K562 (cell line): ENCODE results near the gene GATA5. TPM values are rescaled to one million over a fixed set of nuclear protein-coding genes. Genes with fewer than 3 reads are reported as not detected.
A peak's percentile ranks its signal among the peaks of the same experiment; 100 is the strongest.

Experiments
- ATAC-seq: fragments of 200-7000 bp; cut with Tn5 transposase; 3 replicates; pipeline ENCODE4 v1.9.1; 2020; ENCODE audit warnings: moderate library complexity
- BruUV-seq: library from RNA; stranded (reverse); fragments of 400-500 nt; replicated peaks from 2 replicates; lab custom pipeline; 2021; lab: Mats Ljungman, UMichigan
- CTCF ChIA-PET: fragments of 300-600 bp; formaldehyde crosslinking; extraction: SDS; loops from one replicate; lab custom pipeline; 2021; ENCODE audit warnings: low intra/inter-chr PET ratio; lab: Yijun Ruan, JAX
- POLR2A ChIA-PET: fragments of 300-600, 350-650 bp; sonication (Branson Sonifier 250); formaldehyde crosslinking; extraction: SDS; loops from one replicate; lab custom pipeline; 2021; ENCODE audit warnings: antibody characterized with exemption, inconsistent platforms; lab: Yijun Ruan, JAX
- DNase-seq, 4 experiments: peaks; one replicate each; pipeline versions ENCODE4 v3.0.0 to v3.0.0-alpha.2; 2011 to 2018; ENCODE audit warnings: low spot score in 3 of 4, mixed read lengths in 3 of 4; ENCODE audit errors: extremely low read depth in 1 of 4
- FAIRE-seq: peaks from 2 replicates; lab custom pipeline; 2011; peaks lifted over from hg19 to GRCh38; lab: Jason Lieb, UNC
- H2AFZ ChIP-seq: 2 replicates; pipeline ENCODE4 v1.6.0; 2011; ENCODE audit warnings: low read depth, low read length, control low read depth, inconsistent platforms
- H3K27ac ChIP-seq: fragments of 200-600 bp; 3 replicates; pipeline ENCODE4 v1.8.0; 2011; ENCODE audit warnings: low read depth, mild to moderate bottlenecking, control low read depth, inconsistent platforms, low read length, moderate library complexity, mixed read lengths; ENCODE audit errors: extremely low read depth
- H3K27me3 ChIP-seq, 2 experiments: fragments of 300-600 bp in 1 of 2; 2 replicates in 1 of 2; 3 replicates in 1 of 2; pipeline versions ENCODE4 v1.6.0 to v1.8.0; 2011; ENCODE audit warnings: inconsistent platforms in 2 of 2, low read length in 2 of 2, mild to moderate bottlenecking in 1 of 2, mixed read lengths in 1 of 2, moderate library complexity in 1 of 2; ENCODE audit not compliant: control insufficient read depth in 2 of 2, insufficient read depth in 2 of 2
- H3K36me3 ChIP-seq: fragments of 300-600 bp; 3 replicates; pipeline ENCODE4 v1.8.0; 2011; ENCODE audit warnings: mild to moderate bottlenecking, low read length, inconsistent platforms; ENCODE audit not compliant: control insufficient read depth, insufficient read depth
- H3K4me1 ChIP-seq, 2 experiments: fragments of 200-600 bp in 1 of 2; replicated peaks in 1 of 2; 2 replicates in 1 of 2; 3 replicates in 1 of 2; pipeline versions ENCODE4 v1.5.1 to v1.8.0; 2011; ENCODE audit warnings: inconsistent platforms in 2 of 2, low read length in 2 of 2, mild to moderate bottlenecking in 1 of 2, mixed read lengths in 1 of 2, moderate library complexity in 1 of 2; ENCODE audit not compliant: control insufficient read depth in 2 of 2, insufficient read depth in 2 of 2
- H3K4me2 ChIP-seq: 2 replicates; pipeline ENCODE4 v1.6.1; 2011; ENCODE audit warnings: low read length, control low read depth, inconsistent platforms, mixed read lengths; ENCODE audit not compliant: insufficient read depth
- H3K4me3 ChIP-seq: fragments of 200-600 bp; sonication (generic), shearing (Covaris generic); 2 replicates; pipeline ENCODE4 v1.5.1; 2016; ENCODE audit warnings: control low read depth, inconsistent platforms
- H3K79me2 ChIP-seq: fragments of 200-600 bp; 3 replicates; pipeline ENCODE4 v1.8.0; 2011; ENCODE audit warnings: low read length, inconsistent platforms; ENCODE audit not compliant: control insufficient read depth, insufficient read depth
- H3K9ac ChIP-seq, 2 experiments: 2 replicates each; pipeline versions ENCODE4 v1.6.0 to v1.6.1; 2011; ENCODE audit warnings: low read depth in 2 of 2, low read length in 2 of 2, control low read depth in 1 of 2, inconsistent platforms in 1 of 2, mild to moderate bottlenecking in 1 of 2, mixed read lengths in 1 of 2; ENCODE audit not compliant: insufficient read depth in 1 of 2
- H3K9me1 ChIP-seq: one replicate; pipeline ENCODE4 v1.6.0; 2011; ENCODE audit warnings: inconsistent platforms, mild to moderate bottlenecking, low read length, moderate library complexity; ENCODE audit not compliant: control insufficient read depth, insufficient read depth
- H3K9me3 ChIP-seq: replicated peaks from 2 replicates; pipeline ENCODE4 v1.5.1; 2011; ENCODE audit warnings: low read depth, low read length, inconsistent platforms; ENCODE audit not compliant: control insufficient read depth, insufficient read depth
- H4K20me1 ChIP-seq: replicated peaks from 2 replicates; pipeline ENCODE4 v1.6.1; 2011; ENCODE audit warnings: low read length, inconsistent platforms, mixed read lengths; ENCODE audit not compliant: control insufficient read depth, insufficient read depth
- ATF4 ChIP-seq: fragments of 450-650 bp; formaldehyde crosslinking; IDR thresholded peaks from 2 replicates; pipeline ENCODE4 v1.4.0; 2022; ENCODE audit warnings: mild to moderate bottlenecking, moderate library complexity
- CTBP1 ChIP-seq: fragments of 450-650 bp; IDR thresholded peaks from 2 replicates; pipeline ENCODE4 v1.6.1; 2016; ENCODE audit warnings: borderline replicate concordance
- ETV5 ChIP-seq: sonication (generic); formaldehyde crosslinking; IDR thresholded peaks from 2 replicates; pipeline ENCODE4 v1.4.0; 2020; ENCODE audit warnings: low read depth, mild to moderate bottlenecking, missing genetic modification reagents
- GTF2A2 ChIP-seq: IDR thresholded peaks from 2 replicates; pipeline ENCODE4 v1.6.1; 2016; ENCODE audit warnings: mild to moderate bottlenecking, missing genetic modification characterization, missing compliant biosample characterization
- NBN ChIP-seq: fragments of 450-650 bp; IDR thresholded peaks from 2 replicates; pipeline ENCODE4 v1.6.1; 2016; ENCODE audit warnings: low read depth, mild to moderate bottlenecking
- NFRKB ChIP-seq: fragments of 450-650 bp; IDR thresholded peaks from 2 replicates; pipeline ENCODE4 v1.6.1; 2016; ENCODE audit warnings: low read depth
- PREB ChIP-seq: sonication (generic); formaldehyde crosslinking; IDR thresholded peaks from 2 replicates; pipeline ENCODE4 v1.8.1; 2023; ENCODE audit warnings: mild to moderate bottlenecking, missing genetic modification reagents
- PYGO2 ChIP-seq: fragments of 450-650 bp; IDR thresholded peaks from 2 replicates; pipeline ENCODE4 v1.6.1; 2016; ENCODE audit warnings: mild to moderate bottlenecking, missing genetic modification characterization, moderate library complexity, missing compliant biosample characterization
- RAD51 ChIP-seq: fragments of 450-650 bp; IDR thresholded peaks from 2 replicates; pipeline ENCODE4 v1.7.1; 2016; ENCODE audit warnings: low read depth, mild to moderate bottlenecking, borderline replicate concordance
- SIN3A ChIP-seq, 2 experiments: fragments of 150-350 bp in 1 of 2; IDR thresholded peaks; 2 replicates each; pipeline ENCODE4 v1.6.1; 2011 to 2016; ENCODE audit warnings: borderline replicate concordance in 2 of 2, low read depth in 2 of 2, low read length in 2 of 2, mild to moderate bottlenecking in 2 of 2, moderate library complexity in 2 of 2; ENCODE audit not compliant: control insufficient read depth in 1 of 2
- SMAD2 ChIP-seq: fragments of 150-350 bp; IDR thresholded peaks from 2 replicates; pipeline ENCODE4 v1.6.1; 2014; ENCODE audit warnings: low read depth, mild to moderate bottlenecking, low read length
- STAG1 ChIP-seq: sonication (generic); formaldehyde crosslinking; IDR thresholded peaks from 2 replicates; pipeline ENCODE4 v1.5.0; 2020; ENCODE audit warnings: missing genetic modification reagents, borderline replicate concordance
- TRIM28 ChIP-seq: fragments of 450-650 bp; IDR thresholded peaks from 2 replicates; pipeline ENCODE4 v1.6.1; 2017
- ZNF134 ChIP-seq: fragments of 250-450 bp; sonication (Bioruptor Pico); conservative IDR thresholded peaks from 2 replicates; pipeline ENCODE4 v1.4.0; 2020
- ZNF561 ChIP-seq: fragments of 450-650 bp; formaldehyde crosslinking; conservative IDR thresholded peaks from 2 replicates; pipeline ENCODE4 v1.4.0; 2020; ENCODE audit warnings: mild to moderate bottlenecking, moderate library complexity
- ZNF583 ChIP-seq: fragments of 250-450 bp; sonication (Bioruptor Pico); IDR thresholded peaks from 2 replicates; pipeline ENCODE4 v1.4.0; 2020
- ZNF655 ChIP-seq: fragments of 250-450 bp; sonication (Bioruptor Pico); IDR thresholded peaks from 2 replicates; pipeline ENCODE4 v1.5.0; 2021
- WGBS: fragments of 100-300 bp; shearing (Covaris generic); methylation state at CpG from one replicate; pipeline ENCODE4 v1.1.6; 2016; ENCODE audit warnings: low coverage, mixed read lengths; ENCODE audit not compliant: insufficient coverage; ENCODE audit errors: missing lambda C conversion rate; 5-methylcytosine and 5-hydroxymethylcytosine counted together
- in situ Hi-C: fragments of 300-500 bp; cut with MboI; formaldehyde crosslinking; loops from 4 replicates; pipeline ENCODE4 v1.15.0; 2018; ENCODE audit warnings: inconsistent platforms, mixed read lengths
- intact Hi-C: fragments of 100-400 bp; cut with micrococcal nuclease; formaldehyde crosslinking; loops from 2 replicates; pipeline ENCODE4 v1.14.2; 2022
- polyA plus RNA-seq, 8 experiments: library from polyadenylated mRNA; depleted of rRNA in 4 of 8; stranded (reverse) in 5 of 8; unstranded in 3 of 8; fragments of >200 nt; fragmentation: Nextera tagmentation in 2 of 8; fragmentation: Illumina TruSeq in 1 of 8; extraction: Ambion mirVana in 2 of 8; extraction: Trizol in 1 of 8; gene quantifications; 2 replicates each; pipeline versions ENCODE4 v1.2.1 to v1.2.3, GENCODE V29; 2011 to 2014; ENCODE audit warnings: inconsistent platforms in 1 of 8, missing spikeins in 1 of 8
- total RNA-seq, 7 experiments: library from RNA; depleted of rRNA in 6 of 7; stranded (reverse); fragments of >200 nt in 6 of 7; fragmentation: Illumina TruSeq in 2 of 7; extraction: Trizol in 2 of 7; gene quantifications; 2 replicates each; pipeline versions ENCODE4 v1.2.1 to v1.2.3, GENCODE V29; 2011 to 2021; ENCODE audit warnings: low replicate concordance in 1 of 7

The GATA5 gene
- total and polyA plus RNA-seq, 9 of the 15 experiments (the other 6 are each of a cell fraction or from before 2014, with no cell fraction given): 0.09 to 0.57 (median 0.20) TPM; not detected in 3

GRCh38 chr20:62428002-62428372, 47.8 kb downstream of the GATA5 start (continued):
- no peak for TF ChIP-seq SIN3A (IDR thresholded peaks at IDR 0.05; ENCODE audit: borderline replicate concordance in 2 of 2, control insufficient read depth in 1 of 2, low read depth in 2 of 2, low read length in 2 of 2)
- no peak for TF ChIP-seq ZNF583 (CRISPR knock-in tag)
- TF ChIP-seq PYGO2 (tag): no peak

GRCh38 chr20:62427172-62428001, 48.4 kb downstream of the GATA5 start, which contains the start of gene RBBP8NL:
Gene RBBP8NL (minus strand): TSS chr20:62427539. CDS start chr20:62419647, 7,892 bp downstream.
- no peaks in the 10 kb centered on the region for H3K9me3 ChIP-seq
- CTCF ChIA-PET: no interaction called here
- ATAC-seq (no peak), DNase-seq (no peak), FAIRE-seq (no peak)
- no peak for TF ChIP-seq PREB (CRISPR knock-in tag)
- TF ChIP-seq NFRKB: no peak
- TF ChIP-seq ATF4 (CRISPR knock-in tag): no peak
- no peak for TF ChIP-seq GTF2A2
- no peak for TF ChIP-seq RAD51
- TF ChIP-seq ZNF134: no peak
- TF ChIP-seq CTBP1: no peak
- no peak for TF ChIP-seq NBN
- no peak for TF ChIP-seq ETV5
- no peak for TF ChIP-seq TRIM28
- TF ChIP-seq SMAD2: no peak
- no peak for TF ChIP-seq ZNF655 (CRISPR knock-in tag)
- no peak for TF ChIP-seq ZNF561 (CRISPR knock-in tag)
- TF ChIP-seq STAG1 (CRISPR knock-in tag): no peak
- BruUV-seq: no TSS peak
- no peaks in the 10 kb centered on the region for H3K79me2 ChIP-seq
- peaks cover 0 to 61% of the 10 kb centered on the region in 2 experiments; a peak in 2 of 5 replicates for H3K4me1 ChIP-seq
- no peaks in the 10 kb centered on the region for H3K36me3 ChIP-seq
- WGBS: 21% methylated on average over 27 of the region's 28 CpGs
- H4K20me1 ChIP-seq: 0 out of 2 replicates have a peak, but pooled peaks cover 3% of the 10 kb centered on the region
- no peak within 1 kb of the TSS for H3K4me3 ChIP-seq
- peaks cover 12 to 79% of the 10 kb centered on the region in 2 experiments; a peak in 4 of 5 replicates for H3K27me3 ChIP-seq
- intact Hi-C loops: no loop called here
- no peaks in the 10 kb centered on the region for H3K9me1 ChIP-seq
- in situ Hi-C loops: no loop called here
- no peak within 1 kb of the TSS for H2AFZ ChIP-seq
- H3K4me2 ChIP-seq: no peak within 1 kb of the TSS
- POLR2A ChIA-PET: interaction anchor here (0.6 to 1.1 kb wide), 2 partner anchors 13 to 66 kb away, joined by 3 read pairs; no protein-coding TSS in a partner anchor
- no peak within 1 kb of the TSS for H3K27ac ChIP-seq
- H3K9ac ChIP-seq: 0 out of 4 replicates have a peak within 1 kb of the TSS, but pooled peaks of 1 of the 2 experiments have one; percentile 26
